ENCODE data around the gene ELAVL2.

ELAVL2 gene

GRCh38 chr9:23826120-23826629 lies at the start of gene ELAVL2:
Gene ELAVL2, minus strand, starts transcription at chr9:23826240. Its CDS starts 64,006 bp downstream, at chr9:23762234.
- DNase-seq (ENCODE audit: low spot score), result peak; percentile 94

- no peak for DNase-seq (ENCODE audit: low spot score)
Observed at GRCh38 chr9:23858234-23858633, 32.2 kb upstream of the ELAVL2 start.

GRCh38 chr9:23855873-23856604 lies 30.0 kb upstream of the ELAVL2 start:
- DNase-seq (ENCODE audit: low spot score), result no peak

- no peak for DNase-seq (ENCODE audit: low spot score)
Observed at GRCh38 chr9:23850690-23851629, 24.9 kb upstream of the ELAVL2 start.

DNA sequence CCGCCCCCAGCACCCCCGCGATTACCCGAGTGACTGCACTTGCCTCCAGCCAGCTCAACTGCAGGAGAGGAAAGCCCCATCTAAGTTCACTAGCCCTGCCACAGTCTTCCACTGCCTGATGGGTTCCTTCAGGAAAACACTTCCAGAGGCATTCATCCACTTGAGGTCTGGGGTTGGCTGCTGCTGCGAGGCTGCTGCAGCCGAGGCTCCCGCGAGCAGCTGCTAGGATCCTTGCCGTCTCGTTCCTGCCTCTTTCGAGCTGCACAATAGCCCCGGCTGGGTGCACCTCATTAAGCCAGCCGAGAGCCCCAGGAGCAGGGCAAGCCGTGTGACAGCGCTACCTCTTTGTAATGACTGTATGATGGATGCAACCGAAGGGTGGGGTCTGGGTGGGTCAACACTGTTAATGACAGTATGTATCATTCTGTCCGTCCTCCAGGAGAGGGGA lies 24.2 kb upstream of the ELAVL2 start:
- DNase-seq (ENCODE audit: low spot score), result no peak

DNA sequence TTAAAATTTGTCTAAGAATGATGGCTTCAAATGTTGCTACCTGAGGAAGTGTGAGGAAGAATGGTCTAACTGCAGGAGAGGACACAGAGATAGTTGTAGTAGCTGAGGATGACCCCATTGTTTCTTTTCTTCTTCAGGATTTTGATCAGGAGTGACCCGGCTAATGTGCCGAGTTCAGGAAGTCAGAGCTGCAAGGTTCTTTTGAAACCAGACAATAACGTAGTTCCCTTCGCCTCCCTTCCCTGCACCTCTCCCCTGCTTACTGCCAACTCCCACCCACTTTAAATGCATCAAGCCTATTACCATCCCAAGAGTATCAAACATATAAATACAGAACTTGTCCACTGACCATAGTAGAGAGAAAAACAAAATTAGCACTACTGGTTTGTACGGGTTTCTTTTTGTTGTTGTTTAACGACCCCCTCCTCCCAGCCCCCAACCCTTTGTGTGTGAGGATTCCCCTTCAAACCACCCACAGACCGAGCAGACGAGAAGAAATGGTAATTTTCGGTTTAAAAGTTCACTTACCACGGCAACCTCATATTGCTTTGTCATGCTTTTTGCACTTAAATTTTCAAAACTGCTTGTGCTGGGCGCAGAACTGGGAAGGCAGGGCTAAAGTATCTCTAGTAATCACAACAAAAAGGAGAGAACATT lies 23.5 kb upstream of the ELAVL2 start:
- no peak for DNase-seq (ENCODE audit: low spot score)

DNA sequence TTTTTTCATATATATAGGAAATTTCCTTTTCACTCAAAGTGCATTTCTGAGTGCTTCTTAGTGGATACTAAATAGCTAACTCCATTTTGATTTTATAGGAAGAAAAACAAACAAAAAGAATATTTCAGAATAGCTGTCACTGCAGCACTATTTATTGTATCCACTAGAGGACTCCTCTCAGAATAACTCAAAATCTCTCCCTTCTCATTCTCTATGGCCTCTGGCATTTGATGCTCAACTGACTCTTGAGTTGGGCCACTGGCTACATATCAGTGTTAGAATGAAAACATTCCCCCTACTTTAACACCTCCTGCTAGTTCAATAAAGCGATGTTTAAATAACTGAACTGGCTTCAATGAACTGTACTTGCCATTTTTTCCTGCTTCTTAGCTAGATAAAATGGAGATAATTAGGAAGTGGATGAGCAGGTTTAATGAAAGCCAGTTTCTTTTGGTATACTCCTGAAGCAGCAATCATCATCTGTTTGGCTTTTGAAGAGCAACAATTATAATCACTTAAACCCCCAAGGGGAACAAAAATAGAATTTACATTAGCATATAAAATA lies 16.6 kb upstream of the ELAVL2 start:
- no peak for DNase-seq (ENCODE audit: low spot score)

GRCh38 chr9:23841304-23841703 lies 15.3 kb upstream of the ELAVL2 start:
- no peak for DNase-seq (ENCODE audit: low spot score)

- no peak for DNase-seq (ENCODE audit: low spot score)
Observed at GRCh38 chr9:23837038-23837437, 11.0 kb upstream of the ELAVL2 start.

- DNase-seq (ENCODE audit: low spot score), result no peak
Observed at GRCh38 chr9:23830929-23831730, 5.1 kb upstream of the ELAVL2 start.

DNA sequence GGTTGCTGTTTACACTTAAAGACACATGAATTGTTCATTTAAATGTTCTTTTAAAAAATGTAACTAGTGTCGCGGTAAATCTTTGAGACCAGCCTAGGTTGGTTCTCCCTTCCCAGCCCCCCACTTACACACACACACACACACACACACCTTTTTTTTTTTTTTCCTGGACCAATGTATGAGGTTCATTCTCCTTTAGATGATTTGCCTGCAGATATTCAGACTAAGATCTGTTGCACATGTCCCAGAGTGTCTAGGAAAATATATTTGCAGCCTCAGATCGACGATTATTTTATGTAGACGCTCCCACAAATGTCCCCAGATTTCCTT lies 4.4 kb upstream of the ELAVL2 start:
- no peak for DNase-seq (ENCODE audit: low spot score)

- no peak for DNase-seq (ENCODE audit: low spot score)
Observed at GRCh38 chr9:23829580-23830475, 3.8 kb upstream of the ELAVL2 start.

DNA sequence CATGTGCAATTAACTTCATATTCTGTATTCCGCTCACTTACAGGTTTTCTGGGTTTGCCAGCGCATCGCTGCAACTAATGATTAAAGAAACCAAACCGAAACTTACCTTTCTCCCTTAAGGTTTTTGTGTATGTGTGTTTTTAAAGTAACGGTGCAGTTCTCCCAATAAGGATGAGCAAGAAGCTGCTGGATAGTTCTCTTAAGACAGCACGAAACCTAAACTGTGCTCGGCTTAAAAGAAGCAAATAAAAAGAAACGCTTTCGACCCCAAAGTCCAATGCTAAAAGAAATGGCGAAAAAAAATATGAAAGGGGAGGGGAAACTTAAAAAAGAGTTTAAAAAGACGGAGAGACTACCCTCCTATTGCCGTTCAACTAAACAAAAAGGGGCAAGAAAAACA lies 340 bp downstream of the ELAVL2 start:
- DNase-seq (ENCODE audit: low spot score), result no peak

DNA sequence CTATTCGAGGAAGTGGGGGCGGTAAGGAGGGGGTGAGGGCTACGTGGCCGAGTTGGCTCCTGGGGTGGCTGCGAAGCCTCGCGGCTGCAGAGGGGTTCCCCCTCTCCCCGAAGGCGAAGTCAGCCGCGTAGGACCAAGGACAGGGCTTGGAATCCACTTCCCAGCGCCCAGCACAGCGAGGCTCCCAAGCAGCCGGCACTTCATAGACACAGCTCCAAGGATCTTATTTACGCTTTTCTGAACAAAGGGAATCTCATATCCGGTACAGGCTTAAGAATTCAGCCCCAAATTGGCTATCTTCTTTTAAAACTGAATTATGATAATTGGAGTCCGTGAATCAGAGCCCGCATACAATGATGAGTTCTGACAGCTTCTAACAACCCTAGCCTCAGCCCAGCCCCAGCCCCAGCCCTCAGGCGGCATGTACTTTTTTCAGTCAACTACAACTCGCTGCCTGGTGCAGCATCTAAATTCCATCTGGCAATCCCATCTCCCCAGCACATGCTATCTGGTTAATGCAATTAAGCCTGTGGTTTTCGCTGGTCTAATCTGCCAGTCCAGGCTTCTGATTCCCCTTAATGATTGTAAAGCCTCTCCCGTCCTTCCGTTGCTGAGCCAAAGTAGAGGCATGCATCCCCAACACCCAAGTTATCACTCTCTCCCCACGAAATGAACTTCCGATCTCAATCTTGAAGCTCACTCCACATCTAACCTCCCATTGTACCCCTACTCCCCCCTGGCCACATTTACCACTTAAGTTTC lies 1.0 kb downstream of the ELAVL2 start:
- no peak for DNase-seq (ENCODE audit: low spot score)

DNA sequence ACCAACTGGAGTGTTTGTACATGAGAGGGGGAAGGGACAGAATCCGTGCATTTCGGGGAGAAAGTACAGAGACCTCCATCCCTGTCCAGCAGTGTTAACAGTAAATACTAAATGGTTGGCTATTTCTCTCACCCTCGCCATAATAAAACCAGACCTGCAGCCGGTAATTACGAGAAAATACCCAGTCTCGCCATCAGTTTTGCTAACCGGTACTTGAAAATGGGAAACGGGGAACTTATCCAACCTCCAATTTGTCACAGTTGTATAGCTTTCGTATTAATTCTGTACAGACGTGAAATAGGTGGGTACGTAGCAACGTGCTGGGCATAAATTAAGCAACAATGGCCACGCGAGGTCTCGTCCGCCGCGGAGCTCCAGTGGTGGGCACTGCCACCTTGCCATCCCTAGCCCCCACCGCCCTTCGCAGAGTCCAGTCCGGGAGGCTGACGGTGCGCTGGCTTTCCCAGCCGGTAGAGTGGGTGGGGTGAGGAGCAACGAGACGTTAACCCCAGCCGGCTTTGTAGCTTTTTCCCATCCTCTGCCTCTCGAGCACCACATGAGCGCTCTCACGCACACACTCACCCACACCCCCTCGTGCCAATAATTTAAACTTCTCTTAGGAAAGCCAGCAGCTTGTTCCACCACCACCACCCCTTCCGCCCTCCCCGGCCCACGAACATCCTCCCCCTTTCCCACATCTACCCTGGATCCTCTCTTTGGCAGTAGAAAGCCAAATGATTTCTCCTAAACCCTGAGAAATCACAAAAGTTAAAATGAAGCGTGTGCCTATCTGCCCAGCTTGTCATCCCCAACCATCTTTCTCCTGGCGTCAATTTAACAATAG lies 1.8 kb downstream of the ELAVL2 start:
- no peak for DNase-seq (ENCODE audit: low spot score)

DNA sequence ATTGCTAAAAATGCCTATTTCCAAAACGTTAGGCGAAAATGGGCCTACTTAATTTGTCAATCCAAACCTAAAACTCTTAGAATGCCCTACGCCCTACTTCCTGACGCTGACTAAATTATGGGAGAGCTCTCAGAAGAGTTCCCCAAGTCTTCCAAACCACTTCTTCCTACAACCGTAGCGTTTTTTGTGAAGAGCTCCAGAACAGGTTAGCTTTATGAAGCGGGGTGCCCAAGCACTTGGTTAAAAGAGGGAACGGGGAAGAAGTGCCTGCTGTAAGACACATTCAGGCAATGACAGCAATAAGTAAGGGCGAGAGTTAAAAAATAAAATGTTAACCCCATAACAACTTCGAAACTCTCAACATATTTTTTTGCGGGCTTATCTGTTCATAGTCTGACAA lies 2.8 kb downstream of the ELAVL2 start:
- no peak for DNase-seq (ENCODE audit: low spot score)

GRCh38 chr9:23822261-23823169 lies 3.5 kb downstream of the ELAVL2 start:
- DNase-seq (ENCODE audit: low spot score), result no peak

All from Ammon's horn (tissue), 1 donor.